ENCODE measurements around the gene GAK. TPM values are rescaled to one million over a fixed set of nuclear protein-coding genes. Genes with fewer than 3 reads are reported as not detected.

The GAK gene
- total and polyA plus RNA-seq, 2 of the 4 experiments (the other 2 are of a cell fraction), result 45.1 to 133 TPM

GRCh38 chr4:906339-907102 lies 25.6 kb downstream of the GAK start:
- H2AK5ac ChIP-seq (ENCODE audit: low read depth, low read length), result no peak overlapping the region
- BruUV-seq (replicated peaks), result no TSS peak
- ATAC-seq (ENCODE audit: low read depth) (no peak), DNase-seq (no peak)
- H2BK120ac ChIP-seq (ENCODE audit: low read depth, low read length), result no peak overlapping the region
- intact Hi-C loops (cut with micrococcal nuclease), result no loop called here
- H3K36me3 ChIP-seq (ENCODE audit: control insufficient read depth, insufficient read depth, low read length), result peaks cover 22% of the 10 kb centered on the region
- in situ Hi-C loops (cut with MboI; ENCODE audit: low sequenced_read_pairs), result no loop called here
- no peak overlapping the region for H4K5ac ChIP-seq (ENCODE audit: low read depth, low read length)
- H2BK15ac ChIP-seq (ENCODE audit: low read depth, low read length), result no peak overlapping the region
- POLR2A ChIA-PET (ENCODE audit: unreplicated experiment), result no interaction called here
- no peaks in the 10 kb centered on the region for H3K27me3 ChIP-seq (ENCODE audit: control insufficient read depth, insufficient read depth, low read length)
- no peak overlapping the region for H3K4me2 ChIP-seq (ENCODE audit: low read depth, low read length)
- peaks cover 5% of the 10 kb centered on the region; the same call in 1 of the 2 replicates for H3K4me1 ChIP-seq (ENCODE audit: control insufficient read depth, insufficient read depth, low read length)
- peaks cover 54% of the 10 kb centered on the region for H4K20me1 ChIP-seq (ENCODE audit: insufficient read depth, low read length)
- H2BK5ac ChIP-seq (ENCODE audit: low read depth, low read length, poor library complexity, severe bottlenecking), result no peak overlapping the region
- H3K9ac ChIP-seq (ENCODE audit: low read depth, low read length), result no peak overlapping the region
- CTCF ChIA-PET, result no interaction called here
- H3K23ac ChIP-seq (ENCODE audit: low read depth, low read length), result no peak overlapping the region
- no peak overlapping the region for H3K4me3 ChIP-seq (ENCODE audit: insufficient read depth, low read depth, low read length)
- TF ChIP-seq CEBPB (IDR thresholded peaks at IDR 0.05; ENCODE audit: low read depth, low read length) (no peak), BHLHE40 (IDR thresholded peaks at IDR 0.05; ENCODE audit: low read depth, low read length) (no peak)
- no peak overlapping the region for H3K56ac ChIP-seq (ENCODE audit: extremely low read depth, insufficient read depth, low read length)
- H3K79me1 ChIP-seq (ENCODE audit: low read depth in 1 of 2, low read length in 2 of 2), result peaks cover 20 to 72% of the 10 kb centered on the region in 2 experiments; a peak in 3 of 4 replicates
- H3K14ac ChIP-seq (replicated peaks; ENCODE audit: low read depth, low read length), result no peak overlapping the region
- dilution Hi-C loops (cut with HindIII; ENCODE audit: low sequenced_read_pairs, unreplicated experiment), result no loop called here
- WGBS, 2 experiments (ENCODE audit: extremely low coverage in 2 of 2, insufficient read length in 1 of 2), result 95% methylated on average over 6 of the region's 20 CpGs; no CpG with 5 or more reads in 1 of the 2 experiments
- H4K8ac ChIP-seq (ENCODE audit: low read depth in 2 of 2, low read length in 2 of 2), result no peak overlapping the region
- H2AFZ ChIP-seq (replicated peaks; ENCODE audit: low read length, poor library complexity), result peak overlapping the region; percentile 14
- peaks cover 7% of the 10 kb centered on the region; the same call in 1 of the 2 replicates for H3K9me1 ChIP-seq (ENCODE audit: insufficient read depth, low read length)
- no peaks in the 10 kb centered on the region for H3K9me3 ChIP-seq (ENCODE audit: control insufficient read depth, insufficient read depth, low read length)
- H4K91ac ChIP-seq (ENCODE audit: insufficient read depth, low read depth, low read length), result no peak overlapping the region
- H2BK20ac ChIP-seq (ENCODE audit: low read depth, low read length), result no peak overlapping the region
- H2AK9ac ChIP-seq (replicated peaks; ENCODE audit: low read depth, low read length, poor library complexity), result no peak overlapping the region
- H3K4ac ChIP-seq (ENCODE audit: low read depth, low read length), result no peak overlapping the region
- H3K18ac ChIP-seq (ENCODE audit: low read depth, low read length), result no peak overlapping the region
- no peak overlapping the region for H3K27ac ChIP-seq (ENCODE audit: insufficient read depth, low read length)

Data from IMR-90 (cell line).